Tibial artery (tissue), 4 donors: ENCODE data around the gene MAGEF1.
A peak's percentile ranks its signal among the peaks of the same experiment; 100 is the strongest.

Experiments used
- DNase-seq, 2 donors: peaks; one replicate each; pipeline ENCODE4 v3.0.0-alpha.2; 2019
- H3K27ac ChIP-seq, 2 donors: fragments of 200-600 bp; sonication (generic) in 1 of 2; 1 replicate in 1 of 2; 2 replicates in 1 of 2; pipeline ENCODE4 v1.5.1; 2018 to 2019; ENCODE audit warnings: mild to moderate bottlenecking in 1 of 2
- H3K27me3 ChIP-seq, 2 donors: fragments of 200-600 bp; sonication (generic) in 1 of 2; one replicate each; pipeline versions ENCODE4 v1.5.1 to v1.6.0; 2016 to 2019
- H3K36me3 ChIP-seq, 3 donors: fragments of 200-600 bp; sonication (generic) in 2 of 3; one replicate each; pipeline ENCODE4 v1.5.1; 2016 to 2019; ENCODE audit warnings: mild to moderate bottlenecking in 2 of 3
- H3K4me1 ChIP-seq, 4 donors: fragments of 200-600 bp; sonication (generic) in 2 of 4; 1 replicate in 3 of 4; 2 replicates in 1 of 4; pipeline ENCODE4 v1.5.1; 2016 to 2019
- H3K4me3 ChIP-seq, 2 donors: fragments of 200-600 bp; sonication (generic) in 1 of 2; 1 replicate in 1 of 2; 2 replicates in 1 of 2; pipeline ENCODE4 v1.5.1; 2018 to 2019; ENCODE audit warnings: mild to moderate bottlenecking in 2 of 2
- H3K9me3 ChIP-seq, 3 donors: fragments of 200-600 bp; sonication (generic) in 1 of 3; one replicate each; pipeline ENCODE4 v1.5.1; 2016 to 2019
- CTCF ChIP-seq, 2 experiments: fragments of 200-600 bp in 1 of 2; fragments of 450-650 bp in 1 of 2; IDR thresholded peaks; one replicate each; pipeline ENCODE4 v1.5.1; 2017 to 2019; ENCODE audit warnings: antibody characterized with exemption in 2 of 2, mild to moderate bottlenecking in 1 of 2, moderate library complexity in 1 of 2
- intact Hi-C: fragments of 100-400 bp; cut with DNase I; formaldehyde crosslinking; loops from one replicate; pipeline ENCODE4 v1.15.0; 2023; ENCODE audit warnings: low total_unique reads

The MAGEF1 gene

GRCh38 chr3:184739594-184740505, 28.0 kb upstream of the MAGEF1 start:
- no peaks in the 10 kb centered on the region for H3K4me1 ChIP-seq
- TF ChIP-seq CTCF (IDR thresholded peaks at IDR 0.05): no peak
- no peak for DNase-seq
- no peaks in the 10 kb centered on the region for H3K36me3 ChIP-seq
- no peaks in the 10 kb centered on the region for H3K9me3 ChIP-seq
- intact Hi-C loops: no loop called here
- H3K27me3 ChIP-seq: no peaks in the 10 kb centered on the region
- no peak overlapping the region for H3K4me3 ChIP-seq
- no peak overlapping the region for H3K27ac ChIP-seq

DNA sequence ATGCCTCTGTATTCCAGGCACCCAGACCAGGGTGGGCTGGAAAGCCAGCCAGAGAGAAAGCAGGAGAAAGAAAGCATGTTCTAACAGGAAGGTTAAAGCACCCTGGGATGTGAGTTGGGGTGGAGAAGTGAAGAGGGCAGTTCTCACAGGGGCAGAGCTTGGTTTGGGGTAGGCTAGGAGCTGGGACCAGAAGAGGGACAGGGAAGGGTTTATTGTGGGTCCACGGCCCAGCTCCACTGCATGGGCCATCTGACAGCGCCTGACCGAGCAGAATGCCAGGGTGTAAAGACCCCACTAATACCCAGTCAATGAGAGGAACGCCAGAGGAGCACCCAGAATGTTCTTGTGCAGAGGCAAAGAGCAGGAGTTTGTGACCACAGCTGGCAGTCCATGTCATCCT, 27.1 kb upstream of the MAGEF1 start:
- no peak for TF ChIP-seq CTCF (IDR thresholded peaks at IDR 0.05)
- no peaks in the 10 kb centered on the region for H3K9me3 ChIP-seq
- no peaks in the 10 kb centered on the region for H3K27me3 ChIP-seq
- intact Hi-C loops: no loop called here
- no peaks in the 10 kb centered on the region for H3K36me3 ChIP-seq
- H3K27ac ChIP-seq: no peak overlapping the region
- no peaks in the 10 kb centered on the region for H3K4me1 ChIP-seq
- no peak overlapping the region for H3K4me3 ChIP-seq
- peak in 1 of 2 donors; percentile 44 for DNase-seq

GRCh38 chr3:184738506-184738890, 26.6 kb upstream of the MAGEF1 start:
- Histone ChIP-seq H3K36me3 (no peaks in the 10 kb centered on the region), H3K27ac (no peak overlapping the region), H3K4me1 (no peaks in the 10 kb centered on the region), H3K4me3 (no peak overlapping the region), H3K27me3 (no peaks in the 10 kb centered on the region), H3K9me3 (no peaks in the 10 kb centered on the region)
- no peak for DNase-seq
- intact Hi-C loops: no loop called here
- TF ChIP-seq CTCF (IDR thresholded peaks at IDR 0.05): no peak

DNA sequence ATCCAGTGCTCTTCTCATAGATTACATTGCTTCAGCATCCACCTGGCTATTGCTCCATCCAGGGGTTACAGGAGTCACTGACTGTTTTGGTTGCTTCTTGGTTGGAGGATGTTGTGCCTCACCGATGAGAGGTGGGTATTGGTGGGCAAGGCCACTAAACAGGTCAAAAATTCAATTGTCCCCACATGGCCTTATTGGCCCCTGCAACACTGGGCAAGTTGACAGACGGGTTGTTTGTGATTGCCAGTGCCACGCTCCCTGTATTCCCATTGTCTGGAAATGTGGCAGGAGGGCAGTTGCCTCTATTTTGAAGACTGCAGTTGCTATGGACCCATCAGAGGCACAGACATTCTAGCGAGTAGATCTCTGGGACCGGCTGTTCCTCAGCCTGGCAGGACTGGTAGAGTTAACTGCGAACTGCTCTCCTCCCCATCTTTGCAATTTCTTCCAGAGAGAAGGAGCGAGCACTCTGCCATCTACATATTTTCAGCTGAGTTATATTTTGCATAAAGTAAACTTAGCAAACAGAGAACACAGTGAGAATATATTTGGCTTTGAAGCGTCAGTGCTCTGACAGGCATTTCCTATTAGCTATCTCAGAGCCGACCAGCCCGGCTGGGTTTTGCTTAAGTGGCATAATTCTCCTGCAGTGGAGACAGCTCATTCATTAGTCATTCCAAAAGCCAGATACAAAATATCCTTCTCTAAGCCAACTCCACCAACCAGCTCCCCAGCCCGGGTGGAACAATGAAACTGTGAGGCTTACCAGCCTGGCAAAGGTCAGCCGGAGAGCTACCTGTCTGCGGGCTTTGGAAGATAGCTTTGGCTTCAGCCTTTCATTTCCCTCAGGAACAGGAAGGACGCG, 26.0 kb upstream of the MAGEF1 start:
- Histone ChIP-seq H3K27ac (no peak overlapping the region), H3K4me3 (no peak overlapping the region), H3K36me3 (no peaks in the 10 kb centered on the region), H3K27me3 (no peaks in the 10 kb centered on the region), H3K4me1 (no peaks in the 10 kb centered on the region), H3K9me3 (no peaks in the 10 kb centered on the region)
- peak in 1 of 2 donors; percentile 61 for DNase-seq
- intact Hi-C loops: no loop called here
- no peak for TF ChIP-seq CTCF (IDR thresholded peaks at IDR 0.05)

DNA sequence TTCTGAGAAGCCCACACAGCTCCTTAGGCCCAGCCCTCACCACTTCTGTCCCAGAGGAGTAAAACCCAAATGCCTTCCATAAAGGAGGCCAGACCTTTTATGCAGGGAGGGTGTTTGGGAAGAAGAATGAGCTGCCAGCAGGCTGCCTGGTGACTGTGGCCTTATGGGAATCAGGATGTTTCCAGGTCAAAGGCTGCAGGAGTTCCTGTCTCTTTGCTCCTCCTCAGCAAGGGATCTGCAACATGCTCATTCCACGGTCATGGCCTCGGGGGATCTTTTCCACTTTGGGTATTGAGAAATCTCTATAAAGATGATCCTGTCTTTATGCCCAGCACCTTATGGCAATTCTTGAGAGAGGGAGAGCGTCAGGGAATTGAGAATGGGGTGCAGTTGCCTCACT, 25.2 kb upstream of the MAGEF1 start:
- H3K27me3 ChIP-seq: no peaks in the 10 kb centered on the region
- peak in 1 of 2 donors; percentile 21 for DNase-seq
- intact Hi-C loops: no loop called here
- no peak for TF ChIP-seq CTCF (IDR thresholded peaks at IDR 0.05)
- H3K27ac ChIP-seq: no peak overlapping the region
- no peaks in the 10 kb centered on the region for H3K9me3 ChIP-seq
- no peaks in the 10 kb centered on the region for H3K4me1 ChIP-seq
- H3K36me3 ChIP-seq: no peaks in the 10 kb centered on the region
- no peak overlapping the region for H3K4me3 ChIP-seq
